Prostate gland (tissue), 2 donors: Measurements from ENCODE around the gene TCF12. TPM values are rescaled to one million over a fixed set of nuclear protein-coding genes. Genes with fewer than 3 reads are reported as not detected.
A peak's percentile ranks its signal among the peaks of the same experiment; 100 is the strongest.

Experiments
- DNase-seq: peaks from one replicate; pipeline ENCODE4 v3.0.0-alpha.2; 2019; ENCODE audit warnings: low spot score
- H3K27ac ChIP-seq, 2 donors: fragments of 200-600 bp; sonication (generic); 2 replicates each; pipeline ENCODE4 v1.5.1; 2017 to 2019
- H3K27me3 ChIP-seq: fragments of 200-600 bp; sonication (generic); replicated peaks from 2 replicates; pipeline ENCODE4 v1.5.1; 2019; ENCODE audit not compliant: insufficient read depth
- H3K36me3 ChIP-seq, 2 donors: fragments of 200-600 bp; sonication (generic); 1 replicate in 1 of 2; 2 replicates in 1 of 2; pipeline versions ENCODE4 v1.5.1 to v1.8.1; 2017 to 2019
- H3K4me1 ChIP-seq: fragments of 200-600 bp; sonication (generic); replicated peaks from 2 replicates; pipeline ENCODE4 v1.5.1; 2019
- H3K4me3 ChIP-seq, 2 donors: fragments of 200-600 bp; sonication (generic); 2 replicates each; pipeline ENCODE4 v1.5.1; 2017 to 2019
- H3K9me3 ChIP-seq: fragments of 200-600 bp; sonication (generic); 2 replicates; pipeline ENCODE4 v1.5.1; 2017
- CTCF ChIP-seq, 4 experiments: fragments of 200-600 bp in 2 of 4; fragments of 450-650 bp in 2 of 4; sonication (generic) in 2 of 4; IDR thresholded peaks; 1 replicate in 3 of 4; 2 replicates in 1 of 4; pipeline ENCODE4 v1.5.1; 2016 to 2019; ENCODE audit warnings: antibody characterized with exemption in 4 of 4, mild to moderate bottlenecking in 2 of 4, moderate library complexity in 2 of 4
- POLR2A ChIP-seq: fragments of 450-650 bp; IDR thresholded peaks from one replicate; pipeline ENCODE4 v1.6.1; 2016; ENCODE audit warnings: antibody characterized with exemption, mild to moderate bottlenecking
- POLR2AphosphoS5 ChIP-seq: sonication (generic); formaldehyde crosslinking; IDR thresholded peaks from one replicate; pipeline ENCODE4 v1.6.1; 2017; ENCODE audit warnings: antibody characterized with exemption
- WGBS: methylation state at CpG from one replicate; pipeline ENCODE4 v1.1.5; 2018; 5-methylcytosine and 5-hydroxymethylcytosine counted together
- intact Hi-C: fragments of 100-400 bp; cut with DNase I; formaldehyde crosslinking; loops from one replicate; pipeline ENCODE4 v1.14.2; 2022
- total RNA-seq, 2 donors: library from RNA; depleted of rRNA; stranded (reverse); fragments of >200 nt; gene quantifications; one replicate each; pipeline ENCODE4 v1.1.0, GENCODE V29; 2016

The TCF12 gene
- total RNA-seq, 2 donors from 2014 or later = 95.4 to 123 TPM

- Histone ChIP-seq H3K4me1 (peaks cover 5% of the 10 kb centered on the region), H3K27ac (no peak overlapping the region), H3K4me3 (no peak overlapping the region), H3K27me3 (no peaks in the 10 kb centered on the region), H3K9me3 (no peaks in the 10 kb centered on the region), H3K36me3 (no peaks in the 10 kb centered on the region)
- 6% methylated on average over 4 of the region's 4 CpGs for WGBS
- DNase-seq = peak; percentile 37
- TF ChIP-seq POLR2AphosphoS5 (no peak), POLR2A (no peak), CTCF (IDR thresholded peaks at IDR 0.05) (peak; percentile 14 to 84 (median 72))
- intact Hi-C loops = loop anchor here (2.0 to 10.0 kb wide), 3 partner anchors 66 to 398 kb away; no protein-coding TSS in a partner anchor
These were observed 228.2 kb downstream of the TCF12 start for GRCh38 chr15:57146506-57147201.

- H3K36me3 ChIP-seq = no peaks in the 10 kb centered on the region
- no peak overlapping the region for H3K27ac ChIP-seq
- no peaks in the 10 kb centered on the region for H3K27me3 ChIP-seq
- WGBS = 92% methylated on average over 1 of the region's 1 CpG
- TF ChIP-seq POLR2AphosphoS5 (no peak), CTCF (IDR thresholded peaks at IDR 0.05) (no peak), POLR2A (no peak)
- intact Hi-C loops = loop anchor here (2.0 to 10.0 kb wide), 3 partner anchors 65 to 397 kb away; no protein-coding TSS in a partner anchor
- H3K4me1 ChIP-seq = peaks cover 5% of the 10 kb centered on the region
- DNase-seq = no peak
- no peak overlapping the region for H3K4me3 ChIP-seq
- H3K9me3 ChIP-seq = no peaks in the 10 kb centered on the region
These were observed 229.2 kb downstream of the TCF12 start for GRCh38 chr15:57147621-57148020.

- Histone ChIP-seq H3K4me1 (peaks cover 5% of the 10 kb centered on the region), H3K4me3 (no peak overlapping the region), H3K27ac (peak overlapping the region in 1 of 2 donors; percentile 27), H3K9me3 (no peaks in the 10 kb centered on the region), H3K36me3 (no peaks in the 10 kb centered on the region), H3K27me3 (no peaks in the 10 kb centered on the region)
- TF ChIP-seq CTCF (IDR thresholded peaks at IDR 0.05) = no peak
- TF ChIP-seq POLR2AphosphoS5 = no peak
- no peak for TF ChIP-seq POLR2A
- intact Hi-C loops = loop anchor here (5.0 to 10.0 kb wide), 2 partner anchors 64 to 397 kb away; no protein-coding TSS in a partner anchor
- DNase-seq = no peak
These were observed 229.8 kb downstream of the TCF12 start for GRCh38 chr15:57148262-57148661.

- no peaks in the 10 kb centered on the region for H3K9me3 ChIP-seq
- no peak for DNase-seq
- H3K4me1 ChIP-seq = peaks cover 5% of the 10 kb centered on the region
- H3K36me3 ChIP-seq = no peaks in the 10 kb centered on the region
- no peak overlapping the region for H3K4me3 ChIP-seq
- TF ChIP-seq CTCF (IDR thresholded peaks at IDR 0.05) = no peak
- TF ChIP-seq POLR2AphosphoS5 = peak; percentile 11
- TF ChIP-seq POLR2A = no peak
- no peaks in the 10 kb centered on the region for H3K27me3 ChIP-seq
- intact Hi-C loops = loop anchor here (5.0 to 10.0 kb wide), 2 partner anchors 63 to 396 kb away; no protein-coding TSS in a partner anchor
- peak overlapping the region in 1 of 2 donors; percentile 27 for H3K27ac ChIP-seq
These were observed 230.8 kb downstream of the TCF12 start for GRCh38 chr15:57149196-57149595.
